ENCODE measurements around the gene SLC39A6. TPM values are rescaled to one million over a fixed set of nuclear protein-coding genes. Genes with fewer than 3 reads are reported as not detected.
A peak's percentile ranks its signal among the peaks of the same experiment; 100 is the strongest.

Gene SLC39A6
- polyA plus RNA-seq, 3 donors from 2014 or later, result 23.8 to 40.9 (median 33.8) TPM

- Mint-ChIP-seq H3K36me3 (peaks cover 20 to 49% (median 48%) of the 10 kb centered on the region in 3 donors), H3K4me1 (peaks cover 4 to 12% of the 10 kb centered on the region in 2 donors), H3K27ac (no peak overlapping the region), H3K27me3 (ENCODE audit: low read depth in 3 of 3) (peaks cover 0 to 2% (median 0%) of the 10 kb centered on the region in 3 donors), H3K4me3 (no peak overlapping the region), H3K9me3 (no peaks in the 10 kb centered on the region)
- no peak for DNase-seq
Observed at GRCh38 chr18:36153771-36154170, 24.6 kb upstream of the SLC39A6 start.

- peaks cover 4 to 8% of the 10 kb centered on the region in 2 donors for H3K4me1 Mint-ChIP-seq
- peaks cover 0 to under 1% (median 0%) of the 10 kb centered on the region in 3 donors for H3K27me3 Mint-ChIP-seq (ENCODE audit: low read depth in 3 of 3)
- no peak overlapping the region for H3K27ac Mint-ChIP-seq
- H3K9me3 Mint-ChIP-seq, result no peaks in the 10 kb centered on the region
- H3K36me3 Mint-ChIP-seq, result peaks cover 20 to 48% (median 48%) of the 10 kb centered on the region in 3 donors
- H3K4me3 Mint-ChIP-seq, result no peak overlapping the region
- no peak for DNase-seq
Observed at GRCh38 chr18:36153203-36153602, 24.1 kb upstream of the SLC39A6 start.

GRCh38 chr18:36152781-36153180, 23.6 kb upstream of the SLC39A6 start:
- H3K36me3 Mint-ChIP-seq, result peaks cover 20 to 50% (median 48%) of the 10 kb centered on the region in 3 donors

GRCh38 chr18:36149514-36150289, 20.6 kb upstream of the SLC39A6 start:
- H3K4me3 Mint-ChIP-seq, result no peak overlapping the region

More at GRCh38 chr18:36152781-36153180, 23.6 kb upstream of the SLC39A6 start:
- Mint-ChIP-seq H3K4me1 (peaks cover 4 to 6% of the 10 kb centered on the region in 2 donors), H3K9me3 (no peaks in the 10 kb centered on the region), H3K27ac (no peak overlapping the region), H3K27me3 (ENCODE audit: low read depth in 3 of 3) (peaks cover 0 to 2% (median 0%) of the 10 kb centered on the region in 3 donors), H3K4me3 (no peak overlapping the region)
- no peak for DNase-seq

GRCh38 chr18:36143391-36143790, 14.3 kb upstream of the SLC39A6 start:
- H3K4me1 Mint-ChIP-seq, result peaks cover 0 to 8% of the 10 kb centered on the region in 2 donors
- no peak for DNase-seq
- H3K9me3 Mint-ChIP-seq, result no peaks in the 10 kb centered on the region
- H3K4me3 Mint-ChIP-seq, result no peak overlapping the region
- peaks cover 0 to 2% (median 2%) of the 10 kb centered on the region in 3 donors for H3K27me3 Mint-ChIP-seq (ENCODE audit: low read depth in 3 of 3)
- peaks cover 11 to 51% (median 34%) of the 10 kb centered on the region in 3 donors for H3K36me3 Mint-ChIP-seq
- H3K27ac Mint-ChIP-seq, result no peak overlapping the region

More at GRCh38 chr18:36149514-36150289, 20.6 kb upstream of the SLC39A6 start:
- peaks cover 0 to 2% (median 2%) of the 10 kb centered on the region in 3 donors for H3K27me3 Mint-ChIP-seq (ENCODE audit: low read depth in 3 of 3)
- H3K36me3 Mint-ChIP-seq, result peaks cover 11 to 50% (median 42%) of the 10 kb centered on the region in 3 donors
- H3K27ac Mint-ChIP-seq, result peak overlapping the region in 1 of 6 donors; percentile 8
- no peak for DNase-seq
- H3K9me3 Mint-ChIP-seq, result no peaks in the 10 kb centered on the region
- peaks cover 0 to 4% of the 10 kb centered on the region in 2 donors for H3K4me1 Mint-ChIP-seq

GRCh38 chr18:36142751-36143150, 13.6 kb upstream of the SLC39A6 start:
- Mint-ChIP-seq H3K36me3 (peaks cover 14 to 52% (median 34%) of the 10 kb centered on the region in 3 donors), H3K9me3 (no peaks in the 10 kb centered on the region)

GRCh38 chr18:36141576-36141975, 12.4 kb upstream of the SLC39A6 start:
- Mint-ChIP-seq H3K27ac (no peak overlapping the region), H3K36me3 (peaks cover 14 to 55% (median 34%) of the 10 kb centered on the region in 3 donors), H3K27me3 (ENCODE audit: low read depth in 3 of 3) (peaks cover 0 to 2% (median 0%) of the 10 kb centered on the region in 3 donors), H3K4me1 (peaks cover 0 to 15% of the 10 kb centered on the region in 2 donors), H3K4me3 (no peak overlapping the region), H3K9me3 (no peaks in the 10 kb centered on the region)
- DNase-seq, result no peak

More at GRCh38 chr18:36142751-36143150, 13.6 kb upstream of the SLC39A6 start:
- Mint-ChIP-seq H3K4me1 (peaks cover 0 to 8% of the 10 kb centered on the region in 2 donors), H3K27ac (no peak overlapping the region), H3K4me3 (no peak overlapping the region), H3K27me3 (ENCODE audit: low read depth in 3 of 3) (peaks cover 0 to 2% (median 0%) of the 10 kb centered on the region in 3 donors)
- DNase-seq, result no peak

- peaks cover 0 to 29% of the 10 kb centered on the region in 2 donors for H3K4me1 Mint-ChIP-seq
Observed at GRCh38 chr18:36139245-36139644, 10.1 kb upstream of the SLC39A6 start.

GRCh38 chr18:36135264-36135663, 6.1 kb upstream of the SLC39A6 start:
- Mint-ChIP-seq H3K36me3 (peaks cover 7 to 34% (median 10%) of the 10 kb centered on the region in 3 donors), H3K27ac (no peak overlapping the region), H3K9me3 (no peaks in the 10 kb centered on the region), H3K4me1 (peaks cover 25 to 54% of the 10 kb centered on the region in 2 donors), H3K4me3 (no peak overlapping the region), H3K27me3 (ENCODE audit: low read depth in 3 of 3) (peaks cover 0 to 3% (median 2%) of the 10 kb centered on the region in 3 donors)
- DNase-seq, result no peak

More at GRCh38 chr18:36139245-36139644, 10.1 kb upstream of the SLC39A6 start:
- no peak overlapping the region for H3K4me3 Mint-ChIP-seq
- no peak for DNase-seq
- H3K27me3 Mint-ChIP-seq (ENCODE audit: low read depth in 3 of 3), result no peaks in the 10 kb centered on the region
- peaks cover 18 to 53% (median 24%) of the 10 kb centered on the region in 3 donors for H3K36me3 Mint-ChIP-seq
- no peaks in the 10 kb centered on the region for H3K9me3 Mint-ChIP-seq
- no peak overlapping the region for H3K27ac Mint-ChIP-seq

- Mint-ChIP-seq H3K9me3 (no peaks in the 10 kb centered on the region), H3K36me3 (peaks cover 0 to 15% (median 4%) of the 10 kb centered on the region in 3 donors), H3K4me3 (peak overlapping the region in 2 of 5 donors; percentile 45 to 79), H3K27me3 (ENCODE audit: low read depth in 3 of 3) (peaks cover 5 to 17% (median 13%) of the 10 kb centered on the region in 3 donors), H3K27ac (peak overlapping the region in 4 of 6 donors; percentile 14 to 78 (median 62)), H3K4me1 (peaks cover 40 to 70% of the 10 kb centered on the region in 2 donors)
- DNase-seq, result no peak
Observed at GRCh38 chr18:36132756-36133155, 3.6 kb upstream of the SLC39A6 start.

- DNase-seq, result no peak
- H3K27ac Mint-ChIP-seq, result peak overlapping the region in 3 of 6 donors; percentile 12 to 64 (median 14)
- H3K27me3 Mint-ChIP-seq (ENCODE audit: low read depth in 3 of 3), result peaks cover 5 to 17% (median 13%) of the 10 kb centered on the region in 3 donors
- H3K36me3 Mint-ChIP-seq, result peaks cover 0 to 7% (median 4%) of the 10 kb centered on the region in 3 donors
- peaks cover 43 to 75% of the 10 kb centered on the region in 2 donors for H3K4me1 Mint-ChIP-seq
- peak overlapping the region in 4 of 5 donors; percentile 21 to 97 (median 50) for H3K4me3 Mint-ChIP-seq
- no peaks in the 10 kb centered on the region for H3K9me3 Mint-ChIP-seq
Observed at GRCh38 chr18:36131692-36132483, 2.7 kb upstream of the SLC39A6 start.

- peak overlapping the region in 4 of 6 donors; percentile 93 to 97 (median 96) for H3K27ac Mint-ChIP-seq
- peak overlapping the region; percentile 87 to 97 (median 97) for H3K4me3 Mint-ChIP-seq
- no peak for DNase-seq
- peaks cover 47 to 70% of the 10 kb centered on the region in 2 donors for H3K4me1 Mint-ChIP-seq
- H3K27me3 Mint-ChIP-seq (ENCODE audit: low read depth in 3 of 3), result peaks cover 5 to 17% (median 13%) of the 10 kb centered on the region in 3 donors
- H3K36me3 Mint-ChIP-seq, result peaks cover 0 to 3% (median 0%) of the 10 kb centered on the region in 3 donors
- H3K9me3 Mint-ChIP-seq, result no peaks in the 10 kb centered on the region
Observed at GRCh38 chr18:36130883-36131653, 1.9 kb upstream of the SLC39A6 start.

All from immature natural killer cell (primary cell).